GM12873 (cell line): ENCODE measurements around the gene KDM2A.

Experiments used
- TF ChIP-seq, protein P1 (sequence below): IDR thresholded peaks from 2 replicates; pipeline ENCODE4 v1.5.1; 2012; ENCODE audit warnings: low read depth, mild to moderate bottlenecking, moderate library complexity, low read length, control low read depth; ENCODE audit not compliant: insufficient read depth; ENCODE audit errors: missing control alignments

Gene KDM2A

DNA sequence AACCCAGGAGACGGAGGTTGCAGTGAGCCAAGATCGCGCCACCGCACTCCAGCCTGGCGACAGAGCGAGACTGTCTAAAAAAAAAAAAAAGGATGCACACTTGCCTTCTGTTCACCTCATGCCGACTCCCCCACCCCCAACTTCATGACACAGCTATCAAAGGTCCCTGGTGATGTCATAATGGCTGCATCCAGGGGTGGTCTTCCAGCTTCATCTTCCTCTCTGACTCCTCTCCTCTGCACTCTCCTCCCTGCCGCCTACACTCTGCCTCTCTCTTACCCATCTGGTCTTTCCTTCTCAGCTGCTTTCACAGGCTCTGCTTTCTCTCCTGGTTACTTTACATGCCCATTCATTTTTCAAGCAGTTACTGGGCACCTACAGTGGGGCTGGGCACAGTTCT, 16.4 kb upstream of the KDM2A start:
- TF ChIP-seq, protein P1, sequence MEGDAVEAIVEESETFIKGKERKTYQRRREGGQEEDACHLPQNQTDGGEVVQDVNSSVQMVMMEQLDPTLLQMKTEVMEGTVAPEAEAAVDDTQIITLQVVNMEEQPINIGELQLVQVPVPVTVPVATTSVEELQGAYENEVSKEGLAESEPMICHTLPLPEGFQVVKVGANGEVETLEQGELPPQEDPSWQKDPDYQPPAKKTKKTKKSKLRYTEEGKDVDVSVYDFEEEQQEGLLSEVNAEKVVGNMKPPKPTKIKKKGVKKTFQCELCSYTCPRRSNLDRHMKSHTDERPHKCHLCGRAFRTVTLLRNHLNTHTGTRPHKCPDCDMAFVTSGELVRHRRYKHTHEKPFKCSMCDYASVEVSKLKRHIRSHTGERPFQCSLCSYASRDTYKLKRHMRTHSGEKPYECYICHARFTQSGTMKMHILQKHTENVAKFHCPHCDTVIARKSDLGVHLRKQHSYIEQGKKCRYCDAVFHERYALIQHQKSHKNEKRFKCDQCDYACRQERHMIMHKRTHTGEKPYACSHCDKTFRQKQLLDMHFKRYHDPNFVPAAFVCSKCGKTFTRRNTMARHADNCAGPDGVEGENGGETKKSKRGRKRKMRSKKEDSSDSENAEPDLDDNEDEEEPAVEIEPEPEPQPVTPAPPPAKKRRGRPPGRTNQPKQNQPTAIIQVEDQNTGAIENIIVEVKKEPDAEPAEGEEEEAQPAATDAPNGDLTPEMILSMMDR = no peak

DNA sequence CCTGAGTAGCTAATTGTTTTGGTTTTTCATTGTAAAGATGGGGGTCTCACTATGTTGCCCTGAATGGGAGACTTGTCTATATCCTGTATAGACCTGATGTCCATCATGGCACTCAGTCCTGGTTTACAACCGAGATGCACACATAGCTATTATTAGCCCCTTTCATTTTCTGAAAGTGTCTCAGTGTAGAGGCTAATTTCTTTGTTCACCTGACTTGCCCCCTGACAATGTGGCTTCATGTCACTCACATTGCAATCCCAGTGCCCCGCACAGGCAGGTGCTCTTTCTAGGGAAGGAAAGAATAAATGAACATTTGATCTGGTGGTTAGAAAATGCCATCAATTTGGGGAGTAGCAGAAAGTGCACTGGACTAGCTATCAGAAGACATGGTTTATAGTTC, 13.1 kb upstream of the KDM2A start:
- TF ChIP-seq, protein P1 = no peak

DNA sequence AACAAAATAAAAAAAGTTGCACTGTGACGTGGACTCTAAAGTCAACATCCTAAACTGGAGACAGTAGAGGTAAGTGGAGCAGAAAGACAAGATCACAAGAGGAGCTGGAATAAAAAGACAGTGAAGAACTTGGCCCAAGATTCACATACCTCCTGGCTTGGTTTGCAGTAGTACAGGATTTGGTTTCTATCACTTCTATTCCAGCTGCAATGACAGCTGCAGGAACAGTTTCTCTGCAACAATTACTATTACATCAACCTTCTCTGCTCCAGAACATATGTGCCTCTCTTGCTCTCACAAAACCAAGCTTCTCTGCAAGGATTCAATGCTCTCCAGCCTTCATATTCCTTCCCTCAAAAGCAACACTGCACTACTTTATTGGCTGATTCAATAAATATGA, 7.8 kb upstream of the KDM2A start:
- TF ChIP-seq, protein P1 = no peak

DNA sequence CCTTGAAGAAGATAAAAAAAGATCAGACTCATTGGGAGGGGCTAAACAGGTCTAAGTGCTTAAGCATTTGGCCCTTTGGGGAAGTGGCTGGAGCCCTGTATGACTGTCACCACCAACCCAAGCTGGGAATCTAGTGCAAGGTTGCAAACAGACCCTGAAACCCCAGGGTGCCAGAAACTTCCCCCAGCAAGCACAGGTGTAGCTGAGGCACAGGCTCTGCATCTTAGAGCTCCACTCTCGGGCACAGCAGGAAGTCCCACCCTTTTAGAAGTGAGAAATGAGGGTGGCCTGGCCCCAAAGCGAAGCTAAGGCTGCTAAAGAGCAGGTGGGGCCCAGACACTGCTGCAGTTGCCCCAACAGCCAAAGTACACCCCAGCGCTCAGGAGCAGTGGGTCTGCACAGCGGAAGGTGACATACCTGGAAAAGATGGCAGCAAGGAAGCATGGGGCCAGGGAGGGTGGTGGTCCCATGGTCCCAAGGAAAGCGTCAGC, 5.8 kb upstream of the KDM2A start:
- TF ChIP-seq, protein P1 = no peak

DNA sequence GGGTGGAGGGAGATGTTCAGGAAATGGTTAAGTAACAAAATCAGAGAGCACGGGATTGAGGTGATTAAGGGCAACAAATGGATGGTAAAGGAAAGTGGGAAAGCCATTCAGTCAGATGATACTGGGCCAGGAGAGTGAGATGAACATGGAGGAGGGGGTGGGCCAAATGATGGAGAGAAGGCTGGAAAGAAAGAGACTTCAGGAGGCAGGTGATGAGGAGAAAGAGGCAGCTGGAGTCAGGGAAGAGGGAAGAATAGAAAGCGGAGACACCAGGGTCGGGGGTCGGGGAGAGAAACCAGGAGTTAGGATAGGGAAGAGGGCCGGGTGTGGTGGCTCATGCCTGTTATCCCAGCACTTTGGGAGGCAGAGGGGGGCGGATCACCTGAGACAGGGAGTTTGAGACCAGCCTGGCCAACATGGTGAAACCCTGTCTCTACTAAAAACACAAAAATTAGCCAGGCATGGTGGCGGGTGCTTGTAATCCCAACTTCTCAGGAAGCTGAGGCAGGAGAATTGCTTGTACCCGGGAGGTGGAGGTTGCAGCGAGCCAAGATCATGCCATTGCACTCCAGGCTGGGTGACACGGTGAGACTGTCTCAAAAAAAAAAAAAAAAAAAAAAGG, 4.7 kb upstream of the KDM2A start:
- TF ChIP-seq, protein P1 = no peak

DNA sequence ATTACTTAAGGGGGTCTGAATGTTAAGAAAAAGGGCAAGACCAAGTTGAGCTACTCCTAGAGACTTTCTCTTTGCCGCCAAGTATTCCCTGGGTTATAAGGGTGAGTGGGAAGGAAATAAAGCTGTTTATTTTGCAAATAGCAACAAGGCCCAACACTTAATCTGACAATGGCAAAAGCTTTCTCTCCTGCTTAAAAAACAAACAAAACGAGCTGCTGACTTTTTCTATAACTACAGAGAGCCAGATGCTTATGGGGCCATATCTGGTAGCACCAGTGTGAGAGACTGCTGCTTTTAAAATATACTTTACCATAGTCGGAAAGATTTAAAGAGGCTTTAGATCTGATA, 2.3 kb upstream of the KDM2A start:
- TF ChIP-seq, protein P1 = no peak

DNA sequence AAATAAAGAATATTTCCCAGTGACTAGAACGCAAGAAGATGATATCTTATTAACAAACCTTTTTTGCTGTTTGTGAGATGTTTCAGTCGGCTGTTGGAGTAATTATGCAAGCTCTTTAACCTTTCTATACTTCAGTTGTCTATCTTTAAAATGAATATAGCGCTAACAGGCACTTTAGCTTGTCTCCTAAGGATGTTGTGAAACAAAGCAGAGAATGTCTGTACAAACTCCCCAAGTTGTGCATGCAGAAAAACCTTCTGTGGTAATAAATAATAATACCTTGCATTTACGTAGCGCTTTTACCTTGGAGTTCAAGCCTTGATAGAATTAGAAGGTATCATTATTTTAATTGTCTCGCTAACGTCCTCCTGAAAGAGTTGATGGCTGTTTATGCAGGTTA, 1.9 kb upstream of the KDM2A start:
- TF ChIP-seq, protein P1 = no peak
